ENCODE results near the gene MMD.

Gene MMD

GRCh38 chr17:55344514-55344997, 77.1 kb downstream of the MMD start:
- FAIRE-seq = no peak

GRCh38 chr17:55343900-55344513, 77.6 kb downstream of the MMD start:
- no peak for FAIRE-seq

- FAIRE-seq = no peak
These were observed 78.6 kb downstream of the MMD start for GRCh38 chr17:55342800-55343585.

Measured in TTC549 (cell line).